Activated B cell treated with CpG ODN at 0.5 μM for 24 hours (primary cell): ENCODE data around the gene PIP4K2B. TPM values are rescaled to one million over a fixed set of nuclear protein-coding genes. Genes with fewer than 3 reads are reported as not detected.

Experiments
- ATAC-seq: fragments of 200-7000 bp; cut with Tn5 transposase; one replicate; pipeline ENCODE4 v1.10.0; 2021; ENCODE audit warnings: low read depth, mild to moderate bottlenecking, moderate library complexity
- CTCF ChIA-PET: fragments of 350-600 bp; sonication (Branson Sonifier 250); formaldehyde crosslinking; loops from one replicate; lab custom pipeline; 2021; ENCODE audit warnings: antibody characterized with exemption; lab: Charles Lee
- POLR2A ChIA-PET: fragments of 350-600 bp; sonication (Branson Sonifier 250); formaldehyde crosslinking; loops from one replicate; lab custom pipeline; 2021; ENCODE audit warnings: antibody characterized with exemption; lab: Charles Lee
- DNase-seq: peaks from one replicate; pipeline ENCODE4 v3.0.0; 2022
- H3K27ac Mint-ChIP-seq: one replicate; pipeline ENCODE4 v1.8.0; 2020; ENCODE audit warnings: mixed read lengths
- H3K27me3 Mint-ChIP-seq: one replicate; pipeline ENCODE4 v1.8.0; 2021; ENCODE audit warnings: mixed read lengths
- H3K36me3 Mint-ChIP-seq: one replicate; pipeline ENCODE4 v1.8.0; 2021; ENCODE audit warnings: low read depth, mixed read lengths
- H3K4me1 Mint-ChIP-seq: one replicate; pipeline ENCODE4 v1.8.0; 2021; ENCODE audit warnings: mixed read lengths
- H3K4me3 Mint-ChIP-seq: one replicate; pipeline ENCODE4 v1.8.0; 2020; ENCODE audit warnings: mild to moderate bottlenecking, mixed read lengths
- H3K9me3 Mint-ChIP-seq: one replicate; pipeline ENCODE4 v1.8.0; 2020; ENCODE audit warnings: mixed read lengths
- intact Hi-C: fragments of 100-400 bp; cut with micrococcal nuclease; formaldehyde crosslinking; loops from one replicate; pipeline ENCODE4 v1.15.1; 2024
- total RNA-seq: library from RNA; stranded (reverse); gene quantifications from 2 replicates; pipeline ENCODE4 v1.2.3, GENCODE V29; 2022
- TF ChIP-seq, protein P1 (sequence below): fragments of 200-600 bp; IDR thresholded peaks from one replicate; pipeline ENCODE4 v1.8.0; 2022; ENCODE audit warnings: antibody characterized with exemption, mild to moderate bottlenecking

PIP4K2B gene
- total RNA-seq, 1 donor from 2014 or later = 32.1 TPM

DNA sequence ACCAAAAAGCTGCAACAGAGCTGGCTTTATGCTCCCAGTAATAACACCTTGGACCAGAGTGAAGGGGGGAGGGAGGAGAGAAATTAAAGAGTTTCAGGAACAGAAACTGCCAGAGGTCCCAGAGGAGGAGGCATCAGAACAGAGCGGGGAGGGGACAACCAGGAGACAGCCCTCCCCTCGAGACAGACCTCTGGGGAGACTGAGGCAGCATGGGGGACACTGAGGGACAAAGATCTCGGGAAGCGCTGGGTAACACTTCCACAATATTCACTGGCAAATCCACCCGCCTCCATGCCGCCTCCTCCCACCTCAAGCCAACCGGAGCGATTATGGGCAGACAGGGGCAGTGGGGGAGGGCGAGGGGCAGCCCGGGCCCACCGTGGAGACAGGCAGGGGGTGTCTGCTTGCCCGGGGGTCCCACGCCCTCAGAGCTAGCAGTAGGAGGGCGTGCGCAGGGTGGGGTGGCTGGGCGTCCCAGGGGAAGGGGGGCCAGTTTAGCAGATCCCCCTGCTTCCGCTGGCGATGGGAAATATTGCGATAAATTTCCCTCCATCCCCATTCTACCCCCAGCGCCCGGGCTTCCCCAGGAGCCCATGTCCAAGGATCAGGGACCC is 52.4 kb downstream of the PIP4K2B start:
- no peaks in the 10 kb centered on the region for H3K9me3 Mint-ChIP-seq
- TF ChIP-seq, protein P1, sequence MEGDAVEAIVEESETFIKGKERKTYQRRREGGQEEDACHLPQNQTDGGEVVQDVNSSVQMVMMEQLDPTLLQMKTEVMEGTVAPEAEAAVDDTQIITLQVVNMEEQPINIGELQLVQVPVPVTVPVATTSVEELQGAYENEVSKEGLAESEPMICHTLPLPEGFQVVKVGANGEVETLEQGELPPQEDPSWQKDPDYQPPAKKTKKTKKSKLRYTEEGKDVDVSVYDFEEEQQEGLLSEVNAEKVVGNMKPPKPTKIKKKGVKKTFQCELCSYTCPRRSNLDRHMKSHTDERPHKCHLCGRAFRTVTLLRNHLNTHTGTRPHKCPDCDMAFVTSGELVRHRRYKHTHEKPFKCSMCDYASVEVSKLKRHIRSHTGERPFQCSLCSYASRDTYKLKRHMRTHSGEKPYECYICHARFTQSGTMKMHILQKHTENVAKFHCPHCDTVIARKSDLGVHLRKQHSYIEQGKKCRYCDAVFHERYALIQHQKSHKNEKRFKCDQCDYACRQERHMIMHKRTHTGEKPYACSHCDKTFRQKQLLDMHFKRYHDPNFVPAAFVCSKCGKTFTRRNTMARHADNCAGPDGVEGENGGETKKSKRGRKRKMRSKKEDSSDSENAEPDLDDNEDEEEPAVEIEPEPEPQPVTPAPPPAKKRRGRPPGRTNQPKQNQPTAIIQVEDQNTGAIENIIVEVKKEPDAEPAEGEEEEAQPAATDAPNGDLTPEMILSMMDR = no peak
- H3K27me3 Mint-ChIP-seq = peaks cover 39% of the 10 kb centered on the region
- CTCF ChIA-PET = interaction anchor here (2.3 kb wide), 1 partner anchor 11 kb away, joined by 13 read pairs; no protein-coding TSS in a partner anchor
- intact Hi-C loops = loop anchor here (1.0 kb wide), 1 partner anchor 73 kb away; the partner anchor contains the start of gene EPOP
- peaks cover 49% of the 10 kb centered on the region for H3K4me1 Mint-ChIP-seq
- ATAC-seq (peak; percentile 70), DNase-seq (no peak)
- H3K4me3 Mint-ChIP-seq = peak overlapping the region; percentile 83
- peaks cover 3% of the 10 kb centered on the region for H3K36me3 Mint-ChIP-seq
- POLR2A ChIA-PET = interaction anchor here (0.5 to 1.3 kb wide), 5 partner anchors 12 to 45 kb away, joined by 3 to 5 read pairs (median 4); partner anchors contain the start of gene MLLT6
- H3K27ac Mint-ChIP-seq = no peak overlapping the region

DNA sequence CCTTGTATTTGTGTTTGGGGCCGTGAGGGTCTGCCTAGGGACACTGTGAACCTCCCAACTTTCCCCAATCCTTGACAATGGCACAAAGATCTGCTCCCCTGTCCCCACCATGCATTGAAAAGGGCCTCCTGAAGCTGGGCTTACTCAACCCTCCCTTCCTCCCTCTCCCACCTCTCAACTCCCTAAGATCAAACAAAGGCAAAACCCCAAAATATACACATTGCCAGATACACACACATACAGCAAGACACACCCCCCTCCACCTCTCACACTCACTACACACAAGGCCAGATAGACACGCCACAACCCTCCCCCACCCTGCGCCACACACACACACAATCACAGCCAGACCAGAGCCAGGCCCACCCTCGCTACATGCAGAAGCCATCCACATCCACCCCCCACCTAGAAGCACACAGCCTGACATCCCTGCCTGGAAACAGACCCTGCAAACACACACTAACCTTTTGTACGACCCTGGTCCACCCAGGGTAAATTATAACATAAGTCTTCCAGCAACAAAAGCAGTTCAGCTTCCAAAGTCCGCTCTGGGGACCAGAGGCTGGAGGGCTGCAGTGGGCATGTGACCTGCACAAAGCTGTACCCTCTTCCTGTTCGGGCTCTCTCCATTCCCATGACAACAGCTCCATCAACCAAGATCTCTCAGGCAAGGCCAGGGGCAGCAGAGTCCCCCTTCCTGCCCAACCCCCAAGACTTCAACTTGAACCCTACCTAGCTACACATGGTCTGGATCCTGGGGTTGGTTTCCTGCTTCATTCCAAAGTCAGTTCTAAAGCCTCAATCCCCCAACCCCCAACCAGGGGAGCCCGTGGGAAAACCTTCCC is 53.1 kb downstream of the PIP4K2B start:
- H3K27me3 Mint-ChIP-seq = peaks cover 34% of the 10 kb centered on the region
- peak overlapping the region; percentile 5 for H3K27ac Mint-ChIP-seq
- ChIA-PET CTCF (interaction anchor here (1.1 to 2.3 kb wide), 2 partner anchors 11 to 69 kb away, joined by 3 to 13 read pairs; no protein-coding TSS in a partner anchor), POLR2A (interaction anchor here (0.7 to 1.3 kb wide), 4 partner anchors 11 to 45 kb away, joined by 3 to 4 read pairs (median 4); partner anchors contain the start of gene MLLT6)
- H3K4me1 Mint-ChIP-seq = peaks cover 42% of the 10 kb centered on the region
- H3K4me3 Mint-ChIP-seq = peak overlapping the region; percentile 83
- intact Hi-C loops = no loop called here
- ATAC-seq (no peak), DNase-seq (no peak)
- TF ChIP-seq, protein P1 = no peak
- no peaks in the 10 kb centered on the region for H3K36me3 Mint-ChIP-seq
- no peaks in the 10 kb centered on the region for H3K9me3 Mint-ChIP-seq

DNA sequence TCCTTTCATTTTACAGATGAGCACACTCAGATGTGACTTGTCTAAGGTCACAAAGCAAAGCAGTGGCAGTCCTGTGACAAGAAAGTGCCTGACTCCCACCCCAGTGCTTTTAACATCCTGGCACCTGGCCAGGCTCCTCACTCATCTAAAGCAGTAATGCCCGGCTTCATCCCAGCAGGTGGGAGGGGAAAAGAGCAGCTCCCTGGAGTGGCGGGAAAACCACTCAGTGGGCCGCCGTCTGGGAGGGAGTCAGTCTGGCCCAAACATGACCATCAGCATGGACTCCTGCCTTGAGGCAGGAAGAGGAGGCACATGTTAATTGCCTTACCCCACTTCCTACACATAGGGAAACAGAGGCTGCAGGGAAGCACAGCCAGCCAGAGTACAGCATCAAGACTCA is 53.8 kb downstream of the PIP4K2B start:
- DNase-seq (no peak), ATAC-seq (no peak)
- POLR2A ChIA-PET = interaction anchor here (1.3 kb wide), 1 partner anchor 15 kb away, joined by 4 read pairs; no protein-coding TSS in a partner anchor
- H3K36me3 Mint-ChIP-seq = no peaks in the 10 kb centered on the region
- H3K27ac Mint-ChIP-seq = no peak overlapping the region
- no peak overlapping the region for H3K4me3 Mint-ChIP-seq
- CTCF ChIA-PET = interaction anchor here (1.1 to 2.3 kb wide), 2 partner anchors 10 to 69 kb away, joined by 3 to 13 read pairs; no protein-coding TSS in a partner anchor
- no peaks in the 10 kb centered on the region for H3K9me3 Mint-ChIP-seq
- H3K27me3 Mint-ChIP-seq = peaks cover 29% of the 10 kb centered on the region
- peaks cover 36% of the 10 kb centered on the region for H3K4me1 Mint-ChIP-seq
- intact Hi-C loops = no loop called here
- TF ChIP-seq, protein P1 = no peak

DNA sequence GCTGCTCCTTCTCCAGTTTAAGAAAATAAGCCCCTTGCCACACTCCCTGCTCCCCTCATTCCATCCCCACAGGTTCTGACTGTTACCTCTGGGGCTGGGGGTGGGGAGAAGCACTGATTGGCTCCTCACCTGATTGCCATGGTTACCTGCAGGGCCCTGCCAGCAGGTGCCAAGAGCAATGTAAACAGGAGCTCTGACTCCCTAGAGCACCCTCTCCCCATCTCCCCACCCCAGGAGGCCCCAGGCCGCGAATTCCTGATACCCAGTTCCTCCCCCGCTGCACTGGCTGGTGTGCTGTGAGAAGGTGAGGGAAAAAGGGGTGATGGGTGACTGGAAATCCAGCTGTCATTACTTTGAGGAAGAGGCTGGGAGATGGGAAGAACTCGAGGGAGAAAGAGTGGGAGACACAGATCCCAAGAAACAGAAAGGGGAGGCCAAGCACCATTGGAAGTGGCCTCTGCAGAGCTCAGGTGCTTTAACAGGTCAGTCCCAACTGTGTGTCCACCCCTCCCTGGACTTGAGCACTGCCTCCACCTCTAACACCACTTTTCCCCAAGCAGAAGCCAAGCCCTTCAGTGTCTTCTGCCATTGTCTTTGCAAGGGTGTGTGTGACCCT is 55.7 kb downstream of the PIP4K2B start:
- no peaks in the 10 kb centered on the region for H3K9me3 Mint-ChIP-seq
- no peak for DNase-seq
- ChIA-PET POLR2A (interaction anchor here (1.2 kb wide), 1 partner anchor 9 kb away, joined by 3 read pairs; the partner anchor contains the start of gene PSMB3), CTCF (no interaction called here)
- intact Hi-C loops = no loop called here
- H3K4me3 Mint-ChIP-seq = no peak overlapping the region
- ATAC-seq = no peak
- H3K27ac Mint-ChIP-seq = no peak overlapping the region
- H3K36me3 Mint-ChIP-seq = no peaks in the 10 kb centered on the region
- H3K4me1 Mint-ChIP-seq = peaks cover 21% of the 10 kb centered on the region
- peaks cover 25% of the 10 kb centered on the region for H3K27me3 Mint-ChIP-seq
- TF ChIP-seq, protein P1 = no peak
